ENCODE measurements around the gene TRIM10.

DNA sequence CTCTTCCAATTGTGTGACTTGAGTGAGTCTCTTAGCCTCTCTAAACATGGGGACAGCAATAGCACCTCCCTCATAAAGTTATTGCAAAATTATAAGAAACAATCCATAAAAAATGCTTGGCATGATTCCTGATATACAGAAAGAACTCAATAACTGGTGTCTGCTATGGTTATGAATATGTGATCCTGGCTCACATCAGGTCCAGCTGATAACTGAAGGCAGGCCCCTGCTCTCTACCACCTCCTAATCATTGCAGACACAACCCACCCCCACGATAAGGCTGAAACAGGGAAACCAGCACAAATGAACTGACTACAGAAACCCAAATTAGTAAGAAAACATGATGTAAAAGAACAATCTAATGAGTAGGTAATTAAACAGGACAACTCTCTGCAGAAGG is 7.7 kb upstream of the TRIM10 start:
- TF ChIP-seq EZH2 (IDR thresholded peaks at IDR 0.05; ENCODE audit: insufficient read depth, poor library complexity, severe bottlenecking), result no peak
- no peak for TF ChIP-seq EZH2phosphoT487 (IDR thresholded peaks at IDR 0.05; ENCODE audit: insufficient read depth, low read depth)
